HPDE6-E6E7 (cell line): ENCODE data around the gene MOSPD2.

Experiments
- DNase-seq: peaks from one replicate; pipeline ENCODE4 v3.0.0; 2011; ENCODE audit warnings: missing footprints; ENCODE audit errors: extremely low spot score

Gene MOSPD2

DNA sequence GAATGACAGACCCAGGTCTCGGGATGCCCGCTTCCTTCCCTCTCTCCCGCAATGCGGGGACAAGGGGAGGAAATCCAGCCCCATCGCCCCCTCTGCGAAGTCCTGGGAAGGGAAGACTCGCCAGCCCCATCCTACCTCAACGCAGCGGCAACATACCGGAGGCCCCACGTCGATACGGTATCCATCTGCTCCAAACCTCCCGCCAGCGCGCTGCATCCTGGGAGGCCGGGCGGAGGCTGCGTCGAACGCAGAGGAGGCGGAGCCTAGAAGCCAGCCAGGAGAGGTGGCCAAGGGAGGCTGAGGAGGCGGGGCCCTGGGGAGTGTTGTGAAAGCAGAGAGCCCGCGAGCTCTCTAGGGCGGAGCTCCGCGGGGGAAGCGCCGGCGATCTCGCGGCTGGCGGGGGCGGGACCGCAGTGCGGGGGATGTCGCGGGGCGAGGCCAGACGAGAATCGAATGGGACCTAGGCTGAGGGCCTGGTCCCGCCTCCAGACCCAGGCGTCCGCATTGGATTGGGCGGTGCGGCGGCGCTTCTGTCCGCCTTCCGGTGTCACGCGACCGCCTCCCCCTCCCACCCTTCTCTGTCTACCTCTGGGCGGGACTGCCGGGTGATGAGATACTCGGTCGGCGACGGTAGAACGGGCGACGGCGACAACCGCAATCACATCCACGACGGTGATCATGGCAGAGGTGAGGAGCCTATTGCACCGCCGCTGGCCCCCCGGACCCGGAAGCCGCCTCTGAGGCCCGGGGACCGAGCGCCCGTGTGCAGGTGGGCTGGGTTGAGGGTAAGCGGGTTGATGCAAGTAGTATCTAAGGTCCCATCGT is at the start of gene MOSPD2, which contains the start of gene FANCB:
Gene MOSPD2 (plus strand): TSS at position 571 of the 825 bp plus-strand sequence. CDS start 108 bp downstream, at position 679.
Gene FANCB (minus strand): TSS at position 219 of the 825 bp plus-strand sequence. CDS start 7,559 bp downstream, outside the sequence.
- DNase-seq: peak; percentile 74

DNA sequence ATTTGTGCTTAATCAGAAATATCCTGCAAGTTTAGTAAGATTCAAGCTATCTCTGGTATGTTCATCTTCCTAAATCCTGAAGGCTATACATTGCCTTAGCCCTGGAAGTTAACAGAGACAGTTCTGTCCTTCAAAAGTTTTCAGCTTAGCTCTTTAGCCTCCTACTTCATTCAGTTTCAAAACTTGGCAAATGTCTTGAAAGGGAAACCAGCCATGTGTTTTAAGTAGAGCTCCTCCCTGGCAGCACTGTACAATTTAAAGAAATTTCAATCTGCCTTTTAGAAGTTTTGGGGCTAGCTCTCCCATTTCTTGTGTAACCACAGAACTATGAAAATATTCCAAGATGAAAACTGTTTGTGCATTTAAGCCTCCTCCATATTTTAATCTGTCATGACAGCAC is 47.4 kb upstream of the MOSPD2 start:
- DNase-seq: no peak

DNA sequence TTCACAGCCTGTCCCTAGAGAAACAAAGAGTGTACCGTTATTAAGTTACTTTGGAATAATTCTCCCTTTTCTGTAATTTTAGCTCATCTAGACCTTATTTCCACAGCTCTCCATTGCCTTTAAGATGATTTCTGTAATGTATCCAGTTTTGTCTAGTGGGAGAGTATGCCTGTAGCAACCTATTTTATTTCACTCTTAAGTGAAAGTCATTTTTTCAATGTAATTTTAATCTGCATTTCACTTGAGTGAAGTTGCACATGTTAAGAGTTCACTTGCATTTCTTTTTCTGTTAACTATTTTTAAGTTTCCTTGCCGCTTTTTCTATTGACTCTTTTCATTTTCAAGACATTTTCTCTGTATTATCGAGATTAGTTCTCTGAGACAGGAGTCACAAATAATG is 46.9 kb upstream of the MOSPD2 start:
- no peak for DNase-seq

DNA sequence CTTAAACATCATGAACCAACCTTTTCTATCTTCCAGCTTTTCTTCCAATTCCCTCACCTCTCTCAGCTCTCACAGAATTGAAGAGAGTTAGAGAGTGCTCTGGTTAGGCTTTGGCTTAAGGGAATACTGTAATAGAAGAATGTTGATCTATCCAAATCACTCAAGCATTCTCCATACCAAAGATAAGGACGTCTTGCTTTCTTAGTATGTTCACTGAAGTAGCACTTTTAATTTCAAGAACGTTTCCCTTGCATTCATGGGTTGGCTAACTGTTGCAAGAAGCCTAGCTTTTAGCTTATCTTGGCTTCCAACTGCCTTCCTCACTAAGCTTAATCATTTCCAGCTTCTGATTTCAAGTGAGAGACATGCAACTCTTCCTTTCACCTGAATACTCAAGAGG is 43.6 kb upstream of the MOSPD2 start:
- DNase-seq: no peak

DNA sequence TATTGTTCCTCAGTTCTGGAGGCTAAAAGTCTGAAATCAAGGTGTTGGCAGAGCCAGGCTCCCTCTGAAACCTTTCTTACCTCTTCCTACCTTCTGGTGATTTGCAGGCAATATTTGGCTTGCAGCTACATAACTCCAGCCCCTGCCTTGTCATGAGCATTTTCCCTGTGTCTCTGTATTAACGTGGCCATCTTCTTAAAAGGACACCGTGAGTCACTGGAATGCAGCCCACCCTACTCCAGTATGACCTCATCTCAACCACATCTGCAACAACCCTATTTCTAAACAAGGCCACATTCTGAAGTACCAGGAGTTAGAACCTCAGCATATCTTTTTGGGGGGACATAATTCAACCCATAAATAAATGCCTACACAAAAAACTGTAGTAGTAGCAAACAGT is 41.1 kb upstream of the MOSPD2 start:
- DNase-seq: no peak

DNA sequence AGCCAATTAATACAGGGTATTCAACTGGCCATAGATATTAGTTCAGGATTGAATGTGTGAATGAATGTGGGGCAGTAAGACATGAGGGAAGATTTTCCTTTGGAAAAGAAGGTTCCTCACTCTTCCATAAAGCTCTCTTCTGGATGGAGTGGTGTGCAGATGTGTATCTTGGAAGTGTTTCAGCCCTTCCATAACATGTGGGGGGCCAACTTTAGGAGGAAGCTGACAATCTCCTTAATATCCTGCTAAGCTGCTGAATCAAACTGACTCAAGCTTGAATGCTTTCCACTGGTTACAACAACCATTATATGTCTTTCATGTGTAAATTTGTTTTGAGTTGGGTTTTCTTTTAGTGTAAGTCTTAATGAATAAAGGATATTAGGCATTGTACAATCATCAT is 40.6 kb upstream of the MOSPD2 start:
- DNase-seq: no peak

DNA sequence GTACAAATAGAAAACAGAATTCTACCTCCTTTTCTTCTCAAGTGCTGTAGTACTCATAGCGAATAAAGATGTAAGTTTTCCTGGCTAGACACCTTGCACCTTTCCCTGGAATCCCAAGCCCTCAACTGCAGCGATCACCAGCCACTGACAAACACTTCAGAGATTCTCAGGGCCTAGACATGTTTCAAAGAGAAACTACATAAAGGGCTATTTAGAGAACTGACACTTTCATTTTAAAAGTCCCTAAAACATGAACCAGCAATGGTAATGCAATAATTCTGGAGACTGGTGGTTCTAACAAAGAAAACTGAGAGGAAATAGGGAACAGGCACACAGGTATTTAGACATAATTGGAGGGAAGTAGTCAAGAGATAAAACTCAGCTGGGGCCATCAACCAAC is 36.1 kb upstream of the MOSPD2 start:
- no peak for DNase-seq

DNA sequence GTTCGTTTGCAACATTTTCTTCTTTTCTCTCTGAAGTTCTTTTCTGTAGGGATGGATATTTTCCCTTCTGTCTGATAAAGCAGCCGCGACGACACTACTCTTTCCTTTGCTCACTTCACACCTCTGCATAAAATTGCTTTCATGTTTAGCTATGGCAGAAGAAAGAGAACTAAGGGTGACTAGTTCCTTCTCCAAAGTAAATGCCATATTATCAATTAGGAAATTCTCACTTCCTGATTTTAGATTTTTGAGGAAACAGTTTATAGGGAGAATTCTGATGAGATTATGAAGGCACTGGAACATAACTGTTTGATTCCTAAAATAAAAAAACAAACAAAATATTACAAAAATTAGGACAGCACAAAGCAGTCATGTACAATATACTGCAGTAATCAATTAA is 29.6 kb upstream of the MOSPD2 start:
- no peak for DNase-seq

DNA sequence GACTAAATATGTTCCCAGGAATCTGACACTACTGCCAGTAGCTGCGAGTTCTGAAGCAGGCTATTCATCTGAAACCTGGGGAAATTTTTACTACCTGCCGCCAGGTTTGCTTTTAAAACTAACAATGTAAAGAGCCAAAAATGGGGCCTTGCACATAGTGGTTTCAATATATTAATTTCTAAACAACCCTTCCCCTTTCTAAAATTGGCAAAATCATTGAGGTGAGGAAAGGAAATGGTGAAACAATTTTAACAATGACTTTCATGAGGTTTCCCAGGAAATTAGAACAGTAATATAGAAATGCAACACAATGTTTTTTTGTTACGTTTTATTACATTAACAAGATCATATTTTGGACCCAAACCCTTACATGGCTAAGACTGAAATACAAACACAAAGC is 21.7 kb upstream of the MOSPD2 start:
- no peak for DNase-seq

DNA sequence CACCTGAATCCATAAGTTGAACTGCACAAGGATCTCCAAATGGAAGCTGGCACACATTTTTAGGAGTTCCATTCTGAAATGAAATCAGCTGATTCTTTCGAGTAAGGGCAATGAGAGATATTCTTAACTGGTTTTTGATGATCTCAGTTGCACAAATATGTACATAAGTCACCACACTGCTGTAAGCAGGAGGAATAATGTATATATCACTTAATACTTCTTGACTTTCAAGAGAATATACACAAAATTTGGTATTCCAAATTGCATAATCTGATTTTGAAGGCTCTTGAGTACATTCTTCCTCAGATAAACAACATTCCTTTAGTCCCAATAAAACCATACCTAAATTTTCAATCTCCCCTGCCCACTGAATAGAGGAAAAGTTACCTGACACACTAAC is 8.6 kb upstream of the MOSPD2 start:
- DNase-seq: no peak

DNA sequence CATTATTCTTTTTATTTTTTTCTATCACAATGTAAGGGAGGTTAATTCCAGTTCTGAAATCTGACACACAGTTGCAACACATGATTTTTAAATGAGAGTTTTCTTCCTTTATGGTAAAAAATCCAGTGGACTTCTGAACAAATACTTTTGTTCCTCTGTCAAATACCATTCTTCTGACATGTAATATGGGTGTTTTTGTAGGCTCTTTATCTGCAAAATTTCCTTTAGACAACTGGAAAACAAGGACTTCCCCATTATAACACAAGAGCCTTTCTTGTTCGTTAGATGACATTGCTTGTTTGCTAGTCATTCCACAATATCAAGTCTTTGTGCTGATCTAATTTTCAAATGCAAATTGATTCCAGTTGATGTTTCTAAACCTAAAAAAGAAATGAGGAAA is 8.0 kb upstream of the MOSPD2 start:
- no peak for DNase-seq

DNA sequence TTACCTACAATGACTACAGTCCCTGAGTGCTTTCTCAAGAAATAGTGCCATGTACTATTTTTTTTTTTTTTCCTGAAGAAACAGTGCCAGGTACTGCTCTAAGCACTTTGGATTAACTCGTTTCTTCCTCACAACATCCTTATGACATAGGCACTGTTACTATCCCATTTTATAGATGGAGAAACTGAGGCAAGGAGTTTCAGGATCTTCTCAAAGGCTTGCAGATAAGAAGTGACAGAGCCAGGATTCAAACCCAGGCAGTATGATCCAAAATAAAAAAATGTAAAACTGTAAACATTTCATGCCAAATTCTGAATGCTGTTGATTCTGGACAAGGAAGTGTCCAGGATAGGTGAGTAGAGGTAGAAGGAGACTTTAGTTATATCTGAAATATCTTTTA is 1.5 kb upstream of the MOSPD2 start:
- DNase-seq: no peak

DNA sequence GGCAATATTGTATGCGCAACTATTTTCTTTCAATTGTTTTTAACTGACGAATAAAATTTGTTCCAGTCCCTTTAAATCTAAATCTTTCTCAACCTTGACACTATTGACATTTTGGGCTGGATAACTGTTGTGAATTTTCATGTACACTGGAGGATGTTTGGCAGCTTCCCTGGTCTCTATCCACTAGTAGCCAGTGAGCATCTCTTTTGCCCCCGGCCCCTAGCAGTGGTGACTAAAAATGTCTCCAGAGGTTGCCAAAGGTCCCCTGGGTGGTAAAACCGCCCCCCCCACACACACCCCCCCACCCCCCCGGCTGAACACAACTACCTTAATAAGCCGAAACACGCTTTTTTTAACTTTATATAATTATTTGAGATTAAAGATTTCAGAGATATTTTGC is 866 bp upstream of the MOSPD2 start:
- DNase-seq: no peak

DNA sequence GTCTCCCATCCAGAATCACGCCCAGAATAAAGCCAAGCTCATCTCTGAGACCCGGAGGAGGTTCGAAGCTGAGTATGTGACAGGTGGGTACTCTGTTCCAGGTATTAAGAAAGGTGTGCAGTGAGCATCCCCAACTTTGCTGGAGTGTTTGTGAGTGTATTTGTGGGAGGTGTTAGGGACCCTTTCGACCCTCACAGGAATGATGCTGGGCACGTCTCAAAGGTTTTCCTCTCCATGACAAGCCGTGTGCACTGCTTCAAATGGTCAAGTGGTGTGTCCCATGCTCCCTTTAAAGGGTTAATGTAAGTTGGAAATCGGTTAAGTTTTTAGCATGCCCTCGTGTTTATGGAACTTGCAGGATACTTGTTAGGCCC is 442 bp downstream of the MOSPD2 start:
- DNase-seq: no peak

DNA sequence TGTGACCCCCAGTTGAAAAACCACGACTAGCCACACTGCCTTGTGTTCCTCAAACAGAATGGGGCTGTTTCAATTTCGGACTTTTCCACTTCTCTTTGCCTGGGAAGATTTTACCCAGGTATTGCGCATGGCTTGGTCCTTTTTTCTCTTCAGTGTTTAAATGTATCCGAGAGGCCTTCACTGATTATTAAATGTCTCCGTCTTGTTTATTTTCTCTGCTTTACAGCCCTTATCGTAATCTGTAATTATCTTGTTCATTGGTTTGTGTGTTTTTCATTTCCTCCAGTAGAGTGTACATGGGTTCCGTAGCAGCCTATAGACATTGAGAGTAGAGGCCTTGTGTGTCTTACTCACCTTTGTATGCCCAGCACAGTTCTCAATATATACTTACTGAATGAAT is 2.4 kb downstream of the MOSPD2 start:
- DNase-seq: no peak

DNA sequence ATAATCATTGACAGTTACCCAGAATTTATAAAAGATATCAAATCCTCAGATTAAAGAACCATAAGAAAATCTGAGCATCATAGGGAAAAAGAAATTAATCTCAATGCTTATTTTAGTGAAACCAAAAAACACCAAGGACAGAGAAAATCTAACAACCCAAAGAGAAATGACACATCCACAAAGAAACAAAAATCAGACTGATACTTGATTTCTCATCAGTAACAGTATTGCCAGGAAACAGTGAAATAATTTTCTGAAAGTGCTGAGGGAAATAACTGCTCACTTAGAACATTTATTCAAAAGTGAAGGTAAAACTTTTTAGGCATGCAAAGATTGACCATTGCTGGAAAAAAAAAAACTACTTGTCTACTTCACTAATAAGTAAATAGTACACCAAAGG is 10.6 kb downstream of the MOSPD2 start:
- DNase-seq: no peak

DNA sequence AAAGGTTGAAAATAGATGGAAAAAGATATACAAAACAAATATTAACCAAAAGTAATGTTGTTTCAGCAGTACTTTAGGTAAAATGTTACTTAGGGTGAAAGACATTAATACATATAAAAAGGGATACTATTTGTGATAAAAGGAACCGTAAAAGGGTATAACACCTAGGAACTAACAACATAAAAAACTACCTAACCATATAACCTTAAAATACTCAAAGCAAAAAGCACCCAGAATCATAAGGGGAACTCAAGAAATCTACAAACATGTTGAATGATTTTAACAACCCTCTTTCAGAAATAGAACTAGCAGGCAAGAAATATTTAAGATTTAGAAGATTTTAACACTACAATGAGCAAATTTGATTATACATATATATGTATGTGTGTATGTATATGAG is 11.5 kb downstream of the MOSPD2 start:
- DNase-seq: no peak

DNA sequence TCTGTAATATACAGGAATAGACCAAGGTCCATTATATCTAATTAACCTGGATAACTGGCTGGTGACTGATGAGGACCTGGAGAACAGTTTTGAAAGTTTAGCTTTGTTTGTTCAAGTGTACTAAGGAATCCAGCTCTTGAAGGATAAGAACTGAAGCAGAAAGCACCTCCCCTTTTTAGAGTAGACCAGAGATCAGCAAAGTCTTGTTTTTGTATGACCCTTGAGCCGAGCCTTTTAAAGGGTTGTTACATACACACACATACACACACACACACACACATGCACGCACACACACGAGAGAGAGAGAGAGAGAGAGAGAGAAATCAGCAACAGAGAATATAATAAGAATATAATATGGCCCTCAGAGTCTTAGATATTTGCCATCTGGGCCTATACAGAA is 13.0 kb downstream of the MOSPD2 start:
- no peak for DNase-seq

DNA sequence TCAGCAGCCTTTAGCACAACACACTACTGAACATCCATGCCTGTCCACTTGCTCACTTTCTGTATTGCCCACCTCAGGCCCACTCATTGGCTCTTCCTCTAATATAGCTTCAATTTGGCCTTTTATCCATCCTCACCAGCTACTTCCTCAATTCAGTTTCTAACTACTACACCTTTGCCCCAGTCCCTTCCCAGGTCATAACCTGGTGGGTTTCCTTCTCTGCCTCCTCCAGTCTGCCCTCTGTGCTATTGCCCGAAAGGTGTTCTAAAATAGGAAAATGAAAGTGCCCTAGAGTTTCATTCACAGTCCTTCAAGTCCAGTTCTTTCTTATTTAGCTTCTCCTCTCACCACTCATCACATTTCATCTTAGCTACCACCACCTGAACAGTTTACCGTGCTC is 23.1 kb downstream of the MOSPD2 start:
- no peak for DNase-seq

DNA sequence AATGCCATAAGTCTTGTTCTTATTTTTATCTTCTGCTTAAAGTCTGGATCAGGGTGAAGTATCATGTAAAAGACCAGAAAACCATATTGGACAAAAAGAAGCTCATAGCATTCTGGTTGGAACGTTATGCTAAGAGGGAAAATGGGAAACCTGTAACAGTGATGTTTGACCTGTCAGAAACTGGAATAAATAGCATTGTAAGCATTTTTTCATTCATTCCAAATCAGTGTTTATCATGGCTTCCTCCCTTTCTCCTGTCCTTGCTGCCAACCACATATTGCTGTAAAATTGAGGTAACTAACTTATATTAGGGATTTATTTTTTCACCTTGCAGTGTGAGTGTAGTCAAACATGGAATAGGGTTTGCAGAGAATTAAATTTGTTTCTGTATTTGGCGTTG is 23.8 kb downstream of the MOSPD2 start:
- DNase-seq: no peak

DNA sequence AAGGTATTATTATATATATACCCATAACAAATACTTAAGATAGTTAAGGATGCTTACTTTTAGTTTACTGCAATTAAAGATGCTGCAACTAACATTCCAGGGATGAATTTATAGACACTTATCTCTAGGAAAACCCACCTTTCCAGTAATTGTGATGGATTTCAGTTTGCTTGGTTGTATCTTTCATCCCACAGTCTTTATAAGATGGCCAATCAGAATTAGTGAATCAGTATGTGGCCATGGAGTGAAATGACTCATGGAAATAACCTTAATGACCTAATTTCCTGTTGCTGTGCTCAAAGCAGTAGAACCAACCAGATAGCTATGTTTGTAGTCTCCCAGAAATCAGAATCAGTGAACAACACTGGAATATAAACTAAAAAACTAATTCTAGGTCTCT is 26.4 kb downstream of the MOSPD2 start:
- DNase-seq: peak; percentile 10

DNA sequence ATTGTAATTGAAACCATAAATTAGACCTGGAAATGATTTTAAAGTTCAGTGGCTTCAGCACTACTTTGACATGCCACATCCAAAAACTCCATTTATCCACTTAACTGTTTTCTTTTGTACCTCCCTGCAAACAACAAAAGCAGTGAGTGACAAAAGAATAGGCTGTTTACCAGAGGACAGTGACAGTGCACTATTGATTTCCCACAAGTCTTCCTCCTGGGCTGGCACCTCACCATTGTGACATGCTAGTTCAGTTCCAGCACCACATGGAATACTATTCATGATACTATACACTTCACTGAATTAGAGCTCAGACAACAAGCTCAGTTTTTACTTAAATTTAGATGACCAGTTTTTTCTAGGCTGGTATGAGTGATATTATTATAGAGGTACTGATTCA is 29.3 kb downstream of the MOSPD2 start:
- no peak for DNase-seq

DNA sequence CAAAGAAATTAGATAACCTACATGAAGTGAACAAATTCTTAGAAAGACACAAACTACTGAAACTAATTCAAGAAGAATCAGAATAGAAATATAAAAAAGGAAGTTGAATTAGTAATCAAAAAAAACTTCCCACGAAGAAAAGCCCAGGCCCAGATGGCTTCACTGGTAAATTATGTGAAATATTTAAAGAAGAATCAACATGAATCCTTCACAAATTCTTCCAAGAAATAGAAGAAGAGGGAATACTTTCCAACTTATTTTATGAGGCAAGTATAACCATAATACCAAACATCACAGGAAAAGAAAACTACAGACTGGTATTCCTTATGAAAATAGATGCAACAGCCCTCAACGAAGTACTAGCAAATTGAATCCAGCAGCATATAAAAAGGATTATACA is 30.7 kb downstream of the MOSPD2 start:
- DNase-seq: no peak

DNA sequence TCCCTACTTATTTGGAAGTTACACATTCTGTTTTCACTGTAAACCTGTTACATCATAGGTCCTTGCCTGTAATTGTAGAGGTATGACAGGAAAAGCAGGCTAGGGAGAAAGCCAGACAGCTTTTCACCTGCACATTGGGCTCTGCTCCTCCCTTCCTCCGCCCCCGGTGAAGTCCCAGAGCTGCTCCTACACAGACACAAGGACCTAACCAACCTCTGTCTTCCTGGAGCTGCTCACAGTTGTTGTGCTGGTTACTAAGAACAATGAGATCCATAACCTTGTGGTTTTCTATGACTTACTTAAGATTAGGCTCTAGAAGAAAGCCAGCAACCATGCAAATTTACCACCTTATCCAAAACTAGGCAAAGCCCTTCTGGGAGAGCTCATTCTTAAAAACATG is 40.0 kb downstream of the MOSPD2 start:
- no peak for DNase-seq
